Caco-2 (cell line): ENCODE measurements around the gene RAD18. TPM values are rescaled to one million over a fixed set of nuclear protein-coding genes. Genes with fewer than 3 reads are reported as not detected.

Source experiments
- BruUV-seq: library from RNA; stranded (reverse); fragments of 400-500 nt; replicated peaks from 2 replicates; lab custom pipeline; 2021; lab: Mats Ljungman, UMichigan
- CTCF ChIA-PET: fragments of 300-600 bp; sonication (Branson Sonifier 250); formaldehyde crosslinking; loops from one replicate; lab custom pipeline; 2022; ENCODE audit warnings: antibody characterized with exemption; lab: Charles Lee
- POLR2A ChIA-PET: fragments of 300-600 bp; sonication (Branson Sonifier 250); formaldehyde crosslinking; loops from one replicate; lab custom pipeline; 2022; ENCODE audit warnings: antibody characterized with exemption; lab: Charles Lee
- DNase-seq, 2 experiments: peaks; one replicate each; pipeline versions ENCODE4 v3.0.0 to v3.0.0-alpha.2; 2020 to 2022
- H3K27me3 ChIP-seq: replicated peaks from 2 replicates; pipeline ENCODE4 v1.6.0; 2011; ENCODE audit warnings: low read length; ENCODE audit not compliant: control insufficient read depth, insufficient read depth
- H3K36me3 ChIP-seq: 2 replicates; pipeline ENCODE4 v1.5.1; 2011; ENCODE audit warnings: low read length; ENCODE audit not compliant: control insufficient read depth, insufficient read depth
- H3K4me1 ChIP-seq: fragments of 250-450 bp; sonication (Bioruptor Pico); 2 replicates; pipeline ENCODE4 v1.5.1; 2020; ENCODE audit warnings: mild to moderate bottlenecking
- H3K4me3 ChIP-seq: 2 replicates; pipeline ENCODE4 v1.5.1; 2011; ENCODE audit warnings: low read depth, mild to moderate bottlenecking, control low read depth, low read length
- H3K9me3 ChIP-seq: fragments of 250-450 bp; sonication (Bioruptor Pico); 2 replicates; pipeline ENCODE4 v1.5.1; 2020; ENCODE audit warnings: mild to moderate bottlenecking, moderate library complexity
- H3K27ac Mint-ChIP-seq: one replicate; pipeline ENCODE4 v1.8.0; 2022; ENCODE audit warnings: mixed read lengths; ENCODE audit not compliant: unreplicated experiment
- H3K27me3 Mint-ChIP-seq: one replicate; pipeline ENCODE4 v1.8.0; 2022; ENCODE audit warnings: mixed read lengths; ENCODE audit not compliant: insufficient read depth, unreplicated experiment
- H3K36me3 Mint-ChIP-seq: one replicate; pipeline ENCODE4 v1.8.0; 2022; ENCODE audit warnings: mild to moderate bottlenecking, mixed read lengths; ENCODE audit not compliant: insufficient read depth, unreplicated experiment
- H3K4me1 Mint-ChIP-seq: one replicate; pipeline ENCODE4 v1.8.0; 2022; ENCODE audit warnings: low read depth, mixed read lengths; ENCODE audit not compliant: unreplicated experiment
- H3K4me3 Mint-ChIP-seq: one replicate; pipeline ENCODE4 v1.8.0; 2022; ENCODE audit warnings: mild to moderate bottlenecking, moderate library complexity, mixed read lengths; ENCODE audit not compliant: unreplicated experiment
- H3K9me3 Mint-ChIP-seq: one replicate; pipeline ENCODE4 v1.8.0; 2022; ENCODE audit warnings: mixed read lengths; ENCODE audit not compliant: unreplicated experiment
- CTCF ChIP-seq, 2 experiments: fragments of 200-600 bp in 1 of 2; IDR thresholded peaks; 1 replicate in 1 of 2; 2 replicates in 1 of 2; pipeline versions ENCODE4 v1.5.1 to v1.8.0; 2011 to 2022; ENCODE audit warnings: antibody characterized with exemption in 1 of 2, control low read depth in 1 of 2, inconsistent platforms in 1 of 2, low read depth in 1 of 2, low read length in 1 of 2, mild to moderate bottlenecking in 1 of 2, moderate library complexity in 1 of 2; ENCODE audit not compliant: insufficient read depth in 1 of 2, severe bottlenecking in 1 of 2, unreplicated experiment in 1 of 2
- intact Hi-C: fragments of 100-400 bp; cut with micrococcal nuclease; formaldehyde crosslinking; loops from one replicate; pipeline ENCODE4 v1.10.0; 2022; ENCODE audit not compliant: unreplicated experiment
- total RNA-seq: library from RNA; stranded (reverse); gene quantifications from 2 replicates; pipeline ENCODE4 v1.2.3, GENCODE V29; 2022

The RAD18 gene
- total RNA-seq, 1 experiment from 2014 or later: 19.3 TPM

GRCh38 chr3:9000041-9000440 is 36.8 kb upstream of the RAD18 start:
- H3K4me1 Mint-ChIP-seq: peaks cover 8% of the 10 kb centered on the region
- Histone ChIP-seq H3K9me3 (no peaks in the 10 kb centered on the region), H3K4me3 (no peak overlapping the region), H3K4me1 (no peaks in the 10 kb centered on the region), H3K36me3 (no peaks in the 10 kb centered on the region), H3K27me3 (no peaks in the 10 kb centered on the region)
- H3K27me3 Mint-ChIP-seq: peaks cover 18% of the 10 kb centered on the region
- no peaks in the 10 kb centered on the region for H3K9me3 Mint-ChIP-seq
- H3K4me3 Mint-ChIP-seq: no peak overlapping the region
- BruUV-seq: no TSS peak
- intact Hi-C loops: no loop called here
- no peak overlapping the region for H3K27ac Mint-ChIP-seq
- POLR2A ChIA-PET: no interaction called here
- DNase-seq: no peak
- no peak for TF ChIP-seq CTCF (IDR thresholded peaks at IDR 0.05; ENCODE audit: insufficient read depth in 1 of 2, low read depth in 1 of 2, low read length in 1 of 2, severe bottlenecking in 1 of 2, unreplicated experiment in 1 of 2)
- CTCF ChIA-PET: no interaction called here
- no peaks in the 10 kb centered on the region for H3K36me3 Mint-ChIP-seq

- H3K36me3 Mint-ChIP-seq: no peaks in the 10 kb centered on the region
- H3K9me3 Mint-ChIP-seq: no peaks in the 10 kb centered on the region
- peaks cover 8% of the 10 kb centered on the region for H3K4me1 Mint-ChIP-seq
- Histone ChIP-seq H3K4me1 (no peaks in the 10 kb centered on the region), H3K4me3 (no peak overlapping the region), H3K36me3 (no peaks in the 10 kb centered on the region), H3K9me3 (no peaks in the 10 kb centered on the region), H3K27me3 (no peaks in the 10 kb centered on the region)
- BruUV-seq: no TSS peak
- ChIA-PET CTCF (interaction anchor here (0.6 to 1.5 kb wide), 7 partner anchors 10 to 306 kb away, joined by 3 to 19 read pairs (median 6); no protein-coding TSS in a partner anchor), POLR2A (no interaction called here)
- no peak for TF ChIP-seq CTCF (IDR thresholded peaks at IDR 0.05; ENCODE audit: insufficient read depth in 1 of 2, low read depth in 1 of 2, low read length in 1 of 2, severe bottlenecking in 1 of 2, unreplicated experiment in 1 of 2)
- peaks cover 14% of the 10 kb centered on the region for H3K27me3 Mint-ChIP-seq
- H3K4me3 Mint-ChIP-seq: no peak overlapping the region
- H3K27ac Mint-ChIP-seq: no peak overlapping the region
- intact Hi-C loops: loop anchor here (1.0 kb wide), 1 partner anchor 17 kb away; no protein-coding TSS in a partner anchor
- DNase-seq: no peak
Measured at GRCh38 chr3:8997151-8997550, 33.9 kb upstream of the RAD18 start.

- no peak overlapping the region for H3K27ac Mint-ChIP-seq
- intact Hi-C loops: loop anchor here (1.0 kb wide), 2 partner anchors 18 to 71 kb away; no protein-coding TSS in a partner anchor
- H3K36me3 Mint-ChIP-seq: no peaks in the 10 kb centered on the region
- no peaks in the 10 kb centered on the region for H3K4me1 ChIP-seq
- DNase-seq: peak; percentile 64 to 66
- H3K27me3 Mint-ChIP-seq: peaks cover 13% of the 10 kb centered on the region
- H3K4me3 ChIP-seq: no peak overlapping the region
- peak; percentile 42 to 63 for TF ChIP-seq CTCF (IDR thresholded peaks at IDR 0.05; ENCODE audit: insufficient read depth in 1 of 2, low read depth in 1 of 2, low read length in 1 of 2, severe bottlenecking in 1 of 2, unreplicated experiment in 1 of 2)
- H3K4me1 Mint-ChIP-seq: peaks cover 8% of the 10 kb centered on the region
- CTCF ChIA-PET: interaction anchor here (0.6 to 1.5 kb wide), 7 partner anchors 9 to 306 kb away, joined by 3 to 19 read pairs (median 6); no protein-coding TSS in a partner anchor
- no peaks in the 10 kb centered on the region for H3K9me3 ChIP-seq
- H3K4me3 Mint-ChIP-seq: no peak overlapping the region
- no peaks in the 10 kb centered on the region for H3K36me3 ChIP-seq
- no peaks in the 10 kb centered on the region for H3K9me3 Mint-ChIP-seq
- no peaks in the 10 kb centered on the region for H3K27me3 ChIP-seq
- BruUV-seq: no TSS peak
- POLR2A ChIA-PET: no interaction called here
Measured at GRCh38 chr3:8996681-8997121, 33.4 kb upstream of the RAD18 start.
